LNCAP (cell line): ENCODE results near the gene QARS1.

Source experiments
- CTCF ChIP-seq: fragments of 450-650 bp; IDR thresholded peaks from 2 replicates; pipeline ENCODE4 v1.5.1; 2017; ENCODE audit warnings: mild to moderate bottlenecking

The QARS1 gene

GRCh38 chr3:49123687-49124086 lies 19.1 kb upstream of the QARS1 start:
- TF ChIP-seq CTCF, result no peak

- no peak for TF ChIP-seq CTCF
Observed at GRCh38 chr3:49122886-49123545, 18.5 kb upstream of the QARS1 start.

- TF ChIP-seq CTCF, result no peak
Observed at GRCh38 chr3:49122451-49122850, 17.9 kb upstream of the QARS1 start.

- no peak for TF ChIP-seq CTCF
Observed at GRCh38 chr3:49122022-49122421, 17.5 kb upstream of the QARS1 start.

DNA sequence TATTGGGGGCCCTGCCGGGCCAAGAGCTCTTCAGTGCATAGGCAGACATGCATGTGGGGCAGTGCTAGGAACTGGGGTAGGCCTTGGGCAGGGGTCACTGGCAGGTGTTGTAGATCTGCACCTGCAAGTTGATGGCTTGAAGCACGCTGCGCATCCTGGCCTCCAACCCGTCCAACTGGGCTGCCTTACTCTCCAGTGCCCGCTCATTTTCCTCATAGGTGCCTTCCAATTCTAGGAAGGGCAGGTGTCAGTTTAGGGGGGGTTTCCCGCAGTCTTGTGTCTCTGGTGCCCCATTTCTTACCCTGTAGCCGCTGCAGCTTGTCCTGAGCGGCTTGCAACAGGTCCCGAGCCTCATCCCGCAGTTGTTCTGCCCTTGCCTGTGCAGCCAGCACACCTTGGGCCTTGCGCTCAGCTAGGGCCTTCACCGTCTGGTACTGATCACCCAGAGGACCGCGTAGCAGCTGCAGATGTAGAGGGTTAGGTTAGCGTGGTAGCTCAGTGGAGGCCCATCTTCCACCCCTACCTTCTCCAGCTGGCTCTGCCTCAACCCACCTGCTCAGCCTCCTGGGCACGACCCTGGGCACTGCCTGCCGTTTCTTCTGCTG lies 16.7 kb upstream of the QARS1 start:
- no peak for TF ChIP-seq CTCF

- no peak for TF ChIP-seq CTCF
Observed at GRCh38 chr3:49120438-49121131, 16.0 kb upstream of the QARS1 start, which contains the start of gene USP19. Gene USP19, minus strand, starts transcription at chr3:49120823. Its CDS starts 1,678 bp downstream, at chr3:49119145.

- TF ChIP-seq CTCF, result no peak
Observed at GRCh38 chr3:49120096-49120437, 15.5 kb upstream of the QARS1 start.
